B cell (primary cell): Measurements from ENCODE around the gene MYL4. TPM values are rescaled to one million over a fixed set of nuclear protein-coding genes. Genes with fewer than 3 reads are reported as not detected.
"Not testable (repeated sequence)": the region's sequence is repeated elsewhere in the genome, so short reads cannot be mapped to it uniquely, and the experiment has no call there.

Experiments
- ATAC-seq: fragments of 200-7000 bp; cut with Tn5 transposase; one replicate; pipeline ENCODE4 v1.10.0; 2021; ENCODE audit warnings: low read depth, mild to moderate bottlenecking, moderate number of reproducible peaks, moderate library complexity
- CTCF ChIA-PET: fragments of 350-600 bp; sonication (Branson Sonifier 250); formaldehyde crosslinking; loops from one replicate; lab custom pipeline; 2021; ENCODE audit warnings: antibody characterized with exemption, inconsistent platforms; lab: Charles Lee
- POLR2A ChIA-PET: fragments of 350-600 bp; sonication (Branson Sonifier 250); formaldehyde crosslinking; loops from one replicate; lab custom pipeline; 2021; ENCODE audit warnings: antibody characterized with exemption; lab: Charles Lee
- DNase-seq: peaks from one replicate; pipeline ENCODE4 v3.0.0; 2013
- H2AFZ ChIP-seq: 2 replicates; pipeline ENCODE4 v1.6.1; 2012; ENCODE audit warnings: mild to moderate bottlenecking, low read depth, low read length; ENCODE audit not compliant: insufficient read depth, poor library complexity, severe bottlenecking
- H3K27ac ChIP-seq, 2 donors: 1 replicate in 1 of 2; 2 replicates in 1 of 2; pipeline ENCODE4 v1.5.1; 2012 to 2013; ENCODE audit warnings: low read length in 2 of 2, mild to moderate bottlenecking in 2 of 2, moderate library complexity in 1 of 2
- H3K27me3 ChIP-seq, 4 experiments: fragments of 200-600 bp in 1 of 4; sonication (generic) in 1 of 4; replicated peaks in 1 of 4; 1 replicate in 2 of 4; 2 replicates in 2 of 4; pipeline versions ENCODE4 v1.6.1 to v1.7.0; 2013 to 2016; ENCODE audit warnings: low read length in 3 of 4, mild to moderate bottlenecking in 2 of 4, mixed read lengths in 1 of 4, moderate library complexity in 1 of 4; ENCODE audit not compliant: insufficient read depth in 4 of 4, control insufficient read depth in 3 of 4; ENCODE audit errors: control extremely low read depth in 1 of 4
- H3K36me3 ChIP-seq, 2 experiments: replicated peaks in 1 of 2; 1 replicate in 1 of 2; 2 replicates in 1 of 2; pipeline versions ENCODE4 v1.6.1 to v1.7.1; 2013; ENCODE audit warnings: low read length in 1 of 2; ENCODE audit not compliant: insufficient read depth in 2 of 2, control insufficient read depth in 1 of 2; ENCODE audit errors: control extremely low read depth in 1 of 2, extremely low read depth in 1 of 2
- H3K4me1 ChIP-seq, 2 donors: fragments of 200-600 bp in 1 of 2; sonication (generic) in 1 of 2; 1 replicate in 1 of 2; 2 replicates in 1 of 2; pipeline versions ENCODE4 v1.5.1 to v1.6.1; 2013 to 2017; ENCODE audit warnings: low read length in 2 of 2; ENCODE audit not compliant: control insufficient read depth in 2 of 2, insufficient read depth in 2 of 2
- H3K4me2 ChIP-seq: replicated peaks from 2 replicates; pipeline ENCODE3; 2012; ENCODE audit warnings: mild to moderate bottlenecking, low read depth, low read length; ENCODE audit not compliant: poor library complexity, severe bottlenecking
- H3K4me3 ChIP-seq, 5 experiments: fragments of 200-600 bp in 1 of 5; sonication (generic) in 1 of 5; 1 replicate in 3 of 5; 2 replicates in 2 of 5; pipeline versions ENCODE4 v1.5.1 to v1.7.0; 2011 to 2016; ENCODE audit warnings: low read length in 4 of 5, mild to moderate bottlenecking in 4 of 5, low read depth in 2 of 5, control low read depth in 1 of 5, moderate library complexity in 1 of 5; ENCODE audit not compliant: insufficient read depth in 1 of 5; ENCODE audit errors: control extremely low read depth in 1 of 5, extremely low read depth in 1 of 5
- H3K79me2 ChIP-seq: fragments of 200-600 bp; sonication (generic); one replicate; pipeline ENCODE4 v1.6.0; 2016; ENCODE audit warnings: low read length; ENCODE audit not compliant: control insufficient read depth, insufficient read depth
- H3K9ac ChIP-seq: fragments of 200-600 bp; sonication (generic); 2 replicates; pipeline ENCODE4 v1.6.1; 2017; ENCODE audit warnings: mild to moderate bottlenecking, low read length, moderate library complexity
- H3K9me3 ChIP-seq, 3 donors: one replicate each; pipeline versions ENCODE4 v1.6.1 to v1.7.1; 2013; ENCODE audit warnings: low read length in 2 of 3; ENCODE audit not compliant: control insufficient read depth in 2 of 3, insufficient read depth in 1 of 3; ENCODE audit errors: control extremely low read depth in 1 of 3
- H4K20me1 ChIP-seq: 2 replicates; pipeline ENCODE4 v1.6.0; 2012; ENCODE audit warnings: mild to moderate bottlenecking, low read length; ENCODE audit not compliant: insufficient read depth, control insufficient read depth, poor library complexity, severe bottlenecking
- H3K27ac Mint-ChIP-seq: one replicate; pipeline ENCODE4 v1.8.0; 2021; ENCODE audit warnings: mixed read lengths
- H3K27me3 Mint-ChIP-seq: one replicate; pipeline ENCODE4 v1.8.0; 2021; ENCODE audit warnings: mixed read lengths
- H3K4me1 Mint-ChIP-seq: one replicate; pipeline ENCODE4 v1.8.0; 2021; ENCODE audit warnings: mixed read lengths
- H3K4me3 Mint-ChIP-seq: one replicate; pipeline ENCODE4 v1.8.0; 2021; ENCODE audit warnings: mixed read lengths
- H3K9me3 Mint-ChIP-seq: one replicate; pipeline ENCODE4 v1.8.0; 2022; ENCODE audit warnings: mixed read lengths; ENCODE audit not compliant: insufficient read depth
- CTCF ChIP-seq: fragments of 200-600 bp; IDR thresholded peaks from one replicate; pipeline ENCODE4 v1.8.0; 2022; ENCODE audit warnings: antibody characterized with exemption, mild to moderate bottlenecking
- EZH2 ChIP-seq: IDR thresholded peaks from 2 replicates; pipeline ENCODE4 v1.6.1; 2012; ENCODE audit warnings: borderline replicate concordance, low read depth, mild to moderate bottlenecking, moderate library complexity, low read length; ENCODE audit not compliant: insufficient read depth, poor library complexity, severe bottlenecking
- WGBS: methylation state at CpG from one replicate; pipeline ENCODE4 v1.1.5; 2013; ENCODE audit warnings: missing lambda C conversion rate; ENCODE audit not compliant: insufficient coverage; 5-methylcytosine and 5-hydroxymethylcytosine counted together
- intact Hi-C: fragments of 100-400 bp; cut with micrococcal nuclease; formaldehyde crosslinking; loops from one replicate; pipeline ENCODE4 v1.10.0; 2022
- polyA plus RNA-seq: library from polyadenylated mRNA; depleted of rRNA; stranded (reverse); fragments of >200 nt; gene quantifications from 2 replicates; pipeline ENCODE4 v1.2.3, GENCODE V29; 2012
- total RNA-seq, 2 donors: library from RNA; stranded (reverse); fragments of 120-200 nt in 1 of 2; gene quantifications; 1 replicate in 1 of 2; 2 replicates in 1 of 2; pipeline versions ENCODE4 v1.2.3 to v1.2.4, GENCODE V29; 2013 to 2022

The MYL4 gene
- total and polyA plus RNA-seq, 2 donors (not counting 1 experiment from before 2014, with no cell fraction given): 0.16 to 0.42 TPM

DNA sequence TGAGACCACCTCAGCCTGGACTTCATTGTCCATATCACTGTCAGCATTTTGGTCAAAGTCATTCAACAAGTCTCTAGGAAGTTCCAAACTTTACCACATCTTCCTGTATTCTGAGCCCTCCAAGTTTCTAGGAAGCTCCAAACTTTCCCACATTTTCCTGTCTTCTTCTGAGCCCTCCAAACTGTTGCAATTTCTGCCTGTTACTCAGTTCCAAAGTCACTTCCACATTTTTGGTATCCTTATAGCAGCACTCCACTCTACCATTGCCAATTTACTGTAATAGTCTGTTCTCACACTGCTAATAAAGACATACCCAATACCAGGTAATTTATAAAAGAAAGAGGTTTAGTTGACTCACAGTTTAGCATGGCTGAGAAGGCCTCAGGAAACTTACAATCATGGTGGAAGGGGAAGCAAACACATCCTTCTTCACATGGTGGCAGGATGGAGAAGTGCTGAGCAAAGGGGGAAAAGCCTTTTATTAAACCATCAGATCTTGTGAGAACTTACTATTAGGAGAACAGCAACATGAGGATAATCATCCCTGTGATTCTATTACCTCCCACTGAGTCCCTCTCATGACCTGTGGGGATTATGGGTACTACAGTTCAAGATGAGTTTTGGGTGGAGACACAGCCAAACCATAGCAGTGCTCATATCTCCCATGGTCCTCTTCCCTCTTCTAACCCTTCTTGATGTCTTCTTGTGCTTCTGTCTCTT, 60.6 kb downstream of the MYL4 start:
- DNase-seq, H3K9me3 ChIP-seq, H3K9ac ChIP-seq, H3K4me2 ChIP-seq, H3K27ac Mint-ChIP-seq, H3K27me3 ChIP-seq, ATAC-seq, H3K4me3 ChIP-seq, H3K4me3 Mint-ChIP-seq, H3K27me3 Mint-ChIP-seq, H2AFZ ChIP-seq, H3K36me3 ChIP-seq, H3K27ac ChIP-seq, H4K20me1 ChIP-seq, H3K9me3 Mint-ChIP-seq, CTCF ChIA-PET, intact Hi-C loops, H3K4me1 ChIP-seq, POLR2A ChIA-PET, H3K79me2 ChIP-seq: not testable (repeated sequence)
- H3K4me1 Mint-ChIP-seq: peaks cover 33% of the 10 kb centered on the region

DNA sequence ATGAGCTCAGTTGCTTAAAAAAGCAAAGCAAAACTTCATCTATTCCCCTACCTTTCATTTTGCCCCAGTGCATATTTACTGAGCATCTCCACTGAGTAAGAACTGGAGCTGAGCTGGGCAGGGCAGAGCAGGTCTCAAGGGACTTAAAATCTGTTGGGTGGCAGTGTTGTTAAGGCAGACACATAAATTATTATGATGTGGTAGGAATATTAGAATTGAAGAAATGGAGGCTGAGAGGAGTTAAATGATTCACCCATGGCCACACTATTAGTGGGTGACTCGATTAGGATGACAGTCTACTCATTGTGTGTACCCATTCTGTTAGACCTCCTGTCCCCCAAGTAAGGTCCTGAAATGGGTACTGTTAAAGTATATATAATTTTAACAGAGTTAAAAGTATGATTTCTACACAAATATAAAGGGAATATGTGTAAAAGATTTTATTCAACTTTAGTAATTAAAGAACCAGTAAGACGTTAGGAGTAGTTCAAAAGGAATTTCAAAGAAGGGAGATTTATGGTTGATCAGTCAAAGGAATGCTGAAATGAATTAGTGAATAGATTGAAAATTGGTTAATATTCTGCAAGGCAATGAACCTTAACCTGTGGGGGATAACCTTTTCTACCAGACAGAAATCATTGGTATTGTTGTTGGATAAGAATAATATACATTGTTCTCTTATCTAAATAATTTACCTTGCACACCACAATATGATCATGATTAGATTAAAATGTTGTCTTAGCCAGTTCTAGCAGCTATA, 62.0 kb downstream of the MYL4 start:
- no peaks in the 10 kb centered on the region for H3K27me3 Mint-ChIP-seq
- Histone ChIP-seq H4K20me1 (no peaks in the 10 kb centered on the region), H3K79me2 (no peaks in the 10 kb centered on the region), H3K4me3 (no peak overlapping the region), H3K27me3 (no peaks in the 10 kb centered on the region), H2AFZ (no peak overlapping the region), H3K9ac (no peak overlapping the region), H3K27ac (no peak overlapping the region), H3K9me3 (peaks cover 0 to 8% (median 2%) of the 10 kb centered on the region in 3 donors), H3K4me1 (peaks cover 8 to 23% of the 10 kb centered on the region in 2 donors), H3K4me2 (no peak overlapping the region), H3K36me3 (no peaks in the 10 kb centered on the region)
- TF ChIP-seq EZH2: no peak
- no peak for TF ChIP-seq CTCF
- WGBS: no CpG with 5 or more reads among the region's 2 CpGs
- no peak overlapping the region for H3K27ac Mint-ChIP-seq
- ChIA-PET POLR2A (interaction anchor here (0.7 kb wide), 1 partner anchor 445 kb away, joined by 3 read pairs; no protein-coding TSS in a partner anchor), CTCF (no interaction called here)
- peaks cover 38% of the 10 kb centered on the region for H3K4me1 Mint-ChIP-seq
- H3K9me3 Mint-ChIP-seq: peaks cover 8% of the 10 kb centered on the region
- ATAC-seq: no peak
- intact Hi-C loops: no loop called here
- DNase-seq: no peak
- H3K4me3 Mint-ChIP-seq: no peak overlapping the region
